IPS DF 6.9 (cell line): ENCODE results near the gene PPP1R1B.

ENCODE experiments used
- DNase-seq: peaks from one replicate; pipeline ENCODE4 v3.0.0-alpha.2; 2013; ENCODE audit warnings: low read depth, low spot score
- H3K27ac ChIP-seq: one replicate; pipeline ENCODE4 v1.5.1; 2013; ENCODE audit warnings: low read length, control low read depth
- H3K27me3 ChIP-seq: 2 replicates; pipeline ENCODE4 v1.6.1; 2013; ENCODE audit warnings: mild to moderate bottlenecking, low read length; ENCODE audit not compliant: control insufficient read depth, insufficient read depth
- H3K36me3 ChIP-seq: 2 replicates; pipeline ENCODE4 v1.6.1; 2013; ENCODE audit warnings: low read length; ENCODE audit not compliant: control insufficient read depth, insufficient read depth
- H3K4me1 ChIP-seq: 2 replicates; pipeline ENCODE4 v1.6.1; 2013; ENCODE audit warnings: low read length; ENCODE audit not compliant: control insufficient read depth, insufficient read depth
- H3K4me3 ChIP-seq: 2 replicates; pipeline ENCODE4 v1.5.1; 2013; ENCODE audit warnings: mild to moderate bottlenecking, low read length
- H3K9me3 ChIP-seq: 2 replicates; pipeline ENCODE4 v1.6.1; 2013; ENCODE audit warnings: low read length, inconsistent platforms; ENCODE audit not compliant: control insufficient read depth, insufficient read depth
- WGBS: extraction: QIAGEN DNeasy Blood & Tissue Kit; methylation state at CpG from one replicate; pipeline ENCODE4 v1.1.7; 2013; ENCODE audit warnings: mixed read lengths, missing lambda C conversion rate; ENCODE audit not compliant: insufficient read length, insufficient coverage; 5-methylcytosine and 5-hydroxymethylcytosine counted together

Gene PPP1R1B

DNA sequence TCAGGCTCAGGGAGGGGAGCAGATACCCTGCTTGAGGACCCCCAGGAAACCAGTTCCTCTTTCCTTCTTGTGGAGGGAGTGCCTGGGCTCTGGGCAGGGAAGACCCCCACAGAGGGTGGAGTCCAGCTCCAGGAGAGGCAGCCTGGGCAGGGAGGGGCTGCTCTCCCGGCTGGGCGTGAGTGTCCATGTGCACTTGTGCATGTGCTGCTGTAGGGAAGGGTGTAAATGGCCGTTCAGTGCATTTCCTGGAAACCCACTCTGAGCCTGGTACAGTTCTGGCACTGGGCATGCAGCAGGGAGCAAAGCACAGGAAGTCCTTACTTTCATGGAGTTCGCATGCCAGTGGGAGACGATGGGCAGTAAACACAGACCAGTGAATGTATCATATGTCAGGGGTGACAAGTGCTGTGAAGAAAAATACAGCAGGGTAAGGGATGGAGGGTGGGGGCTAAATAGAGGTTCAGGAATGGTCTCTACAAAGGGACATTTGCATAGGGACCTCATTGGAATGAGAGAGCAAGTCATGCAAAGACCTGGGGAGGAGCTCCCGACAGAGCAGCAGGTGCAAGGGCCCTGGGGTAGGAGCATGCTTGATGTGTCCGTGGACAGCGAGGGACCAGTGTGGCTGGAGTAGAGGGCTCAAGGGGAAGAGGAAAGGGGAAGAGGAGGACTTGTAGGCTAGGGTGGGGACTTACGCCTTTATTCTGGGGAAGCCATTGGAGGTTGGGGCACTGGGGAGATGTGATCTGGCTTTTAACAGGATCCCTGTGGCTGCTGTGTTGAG, 15.7 kb downstream of the PPP1R1B start:
- no peak overlapping the region for H3K4me3 ChIP-seq
- no peaks in the 10 kb centered on the region for H3K36me3 ChIP-seq
- 0 out of 2 replicates have a peak, but pooled peaks cover 6% of the 10 kb centered on the region for H3K4me1 ChIP-seq
- H3K27ac ChIP-seq, result no peak overlapping the region
- no peaks in the 10 kb centered on the region for H3K9me3 ChIP-seq
- no CpG with 5 or more reads among the region's 9 CpGs for WGBS
- H3K27me3 ChIP-seq, result no peaks in the 10 kb centered on the region
- DNase-seq, result no peak

DNA sequence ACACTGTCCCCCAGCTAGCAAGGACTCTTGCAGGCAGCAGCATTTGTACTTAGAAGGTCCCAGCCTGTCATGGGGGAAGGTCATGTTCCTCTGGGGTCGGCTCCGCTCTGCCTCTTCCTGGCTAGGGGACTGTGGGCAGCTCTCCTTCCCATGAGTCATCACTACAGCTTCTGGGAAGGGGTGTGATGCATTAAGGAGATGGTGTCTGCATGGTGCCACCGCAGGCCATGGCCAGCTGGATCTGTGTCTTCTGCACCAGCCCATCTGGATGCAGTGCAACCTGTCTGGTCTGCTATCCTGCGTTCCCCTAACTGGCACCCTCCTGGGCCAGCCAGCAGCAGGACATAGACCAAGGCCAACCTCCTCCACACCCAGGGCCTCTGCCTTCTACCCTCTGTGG, 16.5 kb downstream of the PPP1R1B start:
- H3K36me3 ChIP-seq, result no peaks in the 10 kb centered on the region
- no peak overlapping the region for H3K4me3 ChIP-seq
- no peaks in the 10 kb centered on the region for H3K27me3 ChIP-seq
- no CpG with 5 or more reads among the region's 4 CpGs for WGBS
- H3K4me1 ChIP-seq, result 0 out of 2 replicates have a peak, but pooled peaks cover 6% of the 10 kb centered on the region
- DNase-seq, result no peak
- no peaks in the 10 kb centered on the region for H3K9me3 ChIP-seq
- H3K27ac ChIP-seq, result no peak overlapping the region

DNA sequence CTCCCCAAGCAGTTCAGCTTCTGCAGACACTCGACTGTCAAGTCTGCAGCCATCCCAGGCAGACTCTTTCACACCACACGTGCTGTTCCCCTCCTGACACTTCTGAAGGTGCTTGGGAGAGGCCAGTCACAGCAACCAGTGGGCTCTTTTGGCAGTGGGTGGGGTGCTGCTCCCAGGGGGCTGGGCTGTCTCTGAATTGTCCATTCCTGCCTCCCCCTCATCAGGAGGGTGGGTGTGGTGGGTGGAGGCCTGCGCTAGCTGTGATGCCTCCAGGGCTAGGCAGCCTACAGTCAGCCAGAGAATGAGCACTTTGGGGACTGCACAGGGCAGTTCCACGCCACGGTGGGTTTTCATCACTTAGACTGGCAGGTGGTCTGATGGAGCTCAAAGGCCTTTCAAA, 20.5 kb downstream of the PPP1R1B start:
- Histone ChIP-seq H3K27ac (no peak overlapping the region), H3K9me3 (no peaks in the 10 kb centered on the region), H3K4me3 (no peak overlapping the region), H3K4me1 (peaks cover 9% of the 10 kb centered on the region; the same call in 1 of the 2 replicates), H3K36me3 (no peaks in the 10 kb centered on the region), H3K27me3 (no peaks in the 10 kb centered on the region)
- no peak for DNase-seq
- no CpG with 5 or more reads among the region's 5 CpGs for WGBS

- no peak overlapping the region for H3K4me3 ChIP-seq
- no peaks in the 10 kb centered on the region for H3K9me3 ChIP-seq
- no peaks in the 10 kb centered on the region for H3K27me3 ChIP-seq
- no peaks in the 10 kb centered on the region for H3K36me3 ChIP-seq
- DNase-seq, result no peak
- no peak overlapping the region for H3K27ac ChIP-seq
- H3K4me1 ChIP-seq, result peaks cover 16% of the 10 kb centered on the region
- no CpG with 5 or more reads among the region's 15 CpGs for WGBS
These were observed 22.0 kb downstream of the PPP1R1B start for GRCh38 chr17:39648616-39649366.

DNA sequence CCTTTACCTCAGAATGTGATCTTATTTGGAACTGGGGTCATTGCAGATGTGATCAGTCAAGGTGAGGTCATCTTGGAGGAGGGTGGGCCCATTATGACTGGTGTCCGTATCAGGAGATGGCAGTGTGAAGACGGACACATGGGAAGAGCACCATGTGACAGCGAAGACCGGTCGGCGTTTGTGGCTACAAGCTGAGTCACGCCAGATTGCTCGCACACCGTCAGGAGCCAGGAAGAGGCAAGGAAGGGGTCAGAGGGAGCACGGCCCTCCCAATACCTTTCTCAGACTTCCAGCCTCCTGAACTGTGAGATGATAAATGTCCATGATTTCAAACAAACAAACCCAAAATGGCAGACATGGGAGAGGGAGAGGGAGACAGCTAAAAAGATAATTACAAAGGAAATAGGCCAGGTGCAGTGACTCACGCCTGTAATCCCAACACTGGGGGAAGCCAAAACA, 23.4 kb downstream of the PPP1R1B start:
- Histone ChIP-seq H3K27ac (no peak overlapping the region), H3K4me3 (no peak overlapping the region), H3K36me3 (no peaks in the 10 kb centered on the region), H3K9me3 (no peaks in the 10 kb centered on the region), H3K4me1 (peaks cover 14% of the 10 kb centered on the region), H3K27me3 (no peaks in the 10 kb centered on the region)
- no CpG with 5 or more reads among the region's 11 CpGs for WGBS
- no peak for DNase-seq

GRCh38 chr17:39651923-39652586, 25.3 kb downstream of the PPP1R1B start:
- Histone ChIP-seq H3K36me3 (no peaks in the 10 kb centered on the region), H3K27ac (no peak overlapping the region), H3K27me3 (no peaks in the 10 kb centered on the region), H3K9me3 (no peaks in the 10 kb centered on the region), H3K4me3 (no peak overlapping the region), H3K4me1 (peaks cover 14% of the 10 kb centered on the region)
- DNase-seq, result no peak
- WGBS, result no CpG with 5 or more reads among the region's 8 CpGs

DNA sequence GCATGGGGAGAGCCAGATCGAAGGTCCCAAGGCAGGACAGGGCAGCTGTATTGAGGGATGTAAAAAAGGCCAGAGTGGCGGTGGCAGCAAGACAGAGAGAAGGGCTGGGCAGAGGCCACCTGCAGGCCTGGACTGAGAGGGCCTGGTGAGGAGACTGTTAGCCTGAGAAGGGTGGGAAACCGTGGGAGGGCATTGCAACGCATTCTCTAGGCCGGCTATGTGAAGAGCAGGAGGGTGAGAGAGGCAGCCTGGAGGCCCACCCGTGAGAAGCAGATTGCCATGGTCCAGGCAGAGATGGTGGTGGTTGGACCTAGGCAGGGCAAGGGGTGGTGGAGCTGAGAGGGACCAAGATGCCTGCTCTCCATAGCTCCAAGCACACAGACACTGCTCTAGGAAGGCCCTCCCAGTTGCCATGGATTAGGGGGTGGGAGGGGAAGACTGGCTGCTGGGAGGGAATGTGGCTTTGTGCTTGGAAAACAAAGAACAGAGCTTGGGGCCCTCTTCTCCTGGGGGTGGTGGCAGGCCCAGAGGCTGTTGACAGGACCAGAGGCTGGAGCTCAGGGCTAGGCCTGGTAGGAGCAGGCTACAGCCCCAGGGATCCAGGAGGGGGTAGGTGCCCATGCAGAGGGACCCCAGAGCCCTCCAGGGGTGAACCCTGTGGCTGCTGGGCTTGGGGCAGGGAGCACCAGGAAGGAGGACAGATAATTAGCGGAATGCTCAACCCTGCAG, 26.0 kb downstream of the PPP1R1B start:
- peaks cover 17% of the 10 kb centered on the region for H3K4me1 ChIP-seq
- no peak overlapping the region for H3K27ac ChIP-seq
- no peak overlapping the region for H3K4me3 ChIP-seq
- DNase-seq, result no peak
- H3K27me3 ChIP-seq, result no peaks in the 10 kb centered on the region
- H3K9me3 ChIP-seq, result no peaks in the 10 kb centered on the region
- no CpG with 5 or more reads among the region's 7 CpGs for WGBS
- H3K36me3 ChIP-seq, result 0 out of 2 replicates have a peak, but pooled peaks cover 2% of the 10 kb centered on the region

DNA sequence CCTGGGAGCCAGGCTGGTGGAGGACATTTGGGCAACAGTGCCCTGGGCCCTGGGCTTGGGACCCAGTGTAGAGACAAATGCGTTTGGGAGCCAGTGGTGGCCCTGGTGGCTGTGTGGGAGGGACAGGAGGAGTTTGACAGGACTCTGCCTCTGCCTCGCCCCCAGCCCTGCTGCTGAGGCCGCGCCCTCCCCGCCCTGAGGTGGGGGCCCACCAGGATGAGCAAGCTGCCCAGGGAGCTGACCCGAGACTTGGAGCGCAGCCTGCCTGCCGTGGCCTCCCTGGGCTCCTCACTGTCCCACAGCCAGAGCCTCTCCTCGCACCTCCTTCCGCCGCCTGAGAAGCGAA, 26.5 kb downstream of the PPP1R1B start:
- 0 out of 2 replicates have a peak, but pooled peaks cover 2% of the 10 kb centered on the region for H3K36me3 ChIP-seq
- H3K4me1 ChIP-seq, result peaks cover 20% of the 10 kb centered on the region
- no peak overlapping the region for H3K27ac ChIP-seq
- H3K9me3 ChIP-seq, result no peaks in the 10 kb centered on the region
- H3K27me3 ChIP-seq, result no peaks in the 10 kb centered on the region
- no peak for DNase-seq
- WGBS, result no CpG with 5 or more reads among the region's 12 CpGs
- no peak overlapping the region for H3K4me3 ChIP-seq

GRCh38 chr17:39653662-39654331, 27.0 kb downstream of the PPP1R1B start:
- Histone ChIP-seq H3K4me3 (no peak overlapping the region), H3K27ac (no peak overlapping the region), H3K36me3 (0 out of 2 replicates have a peak, but pooled peaks cover 2% of the 10 kb centered on the region), H3K9me3 (no peaks in the 10 kb centered on the region), H3K4me1 (peaks cover 20% of the 10 kb centered on the region), H3K27me3 (no peaks in the 10 kb centered on the region)
- no peak for DNase-seq
- WGBS, result no CpG with 5 or more reads among the region's 14 CpGs
